Osteocyte (in vitro differentiated cells): ENCODE measurements around the gene UBAC1. TPM values are rescaled to one million over a fixed set of nuclear protein-coding genes. Genes with fewer than 3 reads are reported as not detected.

ENCODE experiments used
- DNase-seq: peaks from one replicate; pipeline ENCODE4 v3.0.0; 2021; ENCODE audit warnings: mixed read lengths; ENCODE audit not compliant: unreplicated experiment; ENCODE audit errors: extremely low spot score
- H3K27ac Mint-ChIP-seq: one replicate; pipeline ENCODE4 v1.8.0; 2021; ENCODE audit warnings: mild to moderate bottlenecking, mixed read lengths; ENCODE audit not compliant: unreplicated experiment
- H3K27me3 Mint-ChIP-seq: one replicate; pipeline ENCODE4 v1.8.0; 2021; ENCODE audit warnings: mixed read lengths; ENCODE audit not compliant: unreplicated experiment
- H3K36me3 Mint-ChIP-seq: one replicate; pipeline ENCODE4 v1.8.0; 2021; ENCODE audit warnings: mixed read lengths; ENCODE audit not compliant: unreplicated experiment
- H3K4me1 Mint-ChIP-seq: one replicate; pipeline ENCODE4 v1.8.0; 2021; ENCODE audit warnings: mixed read lengths; ENCODE audit not compliant: unreplicated experiment
- H3K4me3 Mint-ChIP-seq: one replicate; pipeline ENCODE4 v1.8.0; 2021; ENCODE audit warnings: mild to moderate bottlenecking, moderate library complexity, mixed read lengths; ENCODE audit not compliant: unreplicated experiment
- H3K9me3 Mint-ChIP-seq: one replicate; pipeline ENCODE4 v1.8.0; 2021; ENCODE audit warnings: mixed read lengths; ENCODE audit not compliant: unreplicated experiment
- CTCF ChIP-seq: fragments of 200-600 bp; sonication (generic); IDR thresholded peaks from 2 replicates; pipeline ENCODE4 v1.5.0; 2021; ENCODE audit warnings: antibody characterized with exemption, mild to moderate bottlenecking, moderate library complexity
- total RNA-seq: library from RNA; stranded (reverse); gene quantifications from 2 replicates; pipeline ENCODE4 v1.2.1, GENCODE V29; 2021

The UBAC1 gene
- total RNA-seq, 1 donor from 2014 or later, result 38.9 TPM

- no peak for DNase-seq
- H3K27ac Mint-ChIP-seq, result no peak overlapping the region
- H3K4me3 Mint-ChIP-seq, result no peak overlapping the region
- no peaks in the 10 kb centered on the region for H3K9me3 Mint-ChIP-seq
- H3K36me3 Mint-ChIP-seq, result no peaks in the 10 kb centered on the region
- no peaks in the 10 kb centered on the region for H3K4me1 Mint-ChIP-seq
- peaks cover 3% of the 10 kb centered on the region for H3K27me3 Mint-ChIP-seq
- no peak for TF ChIP-seq CTCF
These were observed 25.4 kb upstream of the UBAC1 start for GRCh38 chr9:135986605-135987004.

DNA sequence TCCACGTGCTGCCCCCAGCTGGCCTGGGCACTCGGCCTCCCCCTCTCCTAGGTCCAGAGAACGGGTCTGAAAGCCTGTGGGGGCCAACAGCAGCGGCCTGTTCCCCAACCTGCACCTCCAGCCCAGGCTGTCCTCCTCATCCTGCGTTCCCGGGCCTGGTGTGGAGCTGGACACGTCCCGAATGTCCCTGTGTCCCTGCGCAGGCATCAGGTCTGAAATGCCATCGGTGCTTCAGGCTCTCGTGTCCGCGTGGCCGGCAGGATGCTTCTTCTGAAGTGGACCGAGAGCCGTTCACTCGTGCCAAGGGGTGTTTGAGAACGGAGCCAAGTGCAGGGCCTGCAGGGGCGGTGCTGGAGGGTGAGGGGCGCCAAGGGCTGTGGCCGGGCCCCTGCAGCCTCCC, 24.7 kb upstream of the UBAC1 start:
- Mint-ChIP-seq H3K4me1 (no peaks in the 10 kb centered on the region), H3K36me3 (no peaks in the 10 kb centered on the region), H3K27ac (no peak overlapping the region), H3K9me3 (no peaks in the 10 kb centered on the region), H3K27me3 (peaks cover 3% of the 10 kb centered on the region), H3K4me3 (no peak overlapping the region)
- DNase-seq, result no peak
- TF ChIP-seq CTCF, result no peak

GRCh38 chr9:135985459-135985774, 24.2 kb upstream of the UBAC1 start:
- TF ChIP-seq CTCF, result no peak
- Mint-ChIP-seq H3K36me3 (no peaks in the 10 kb centered on the region), H3K4me3 (no peak overlapping the region), H3K4me1 (no peaks in the 10 kb centered on the region), H3K27me3 (peaks cover 3% of the 10 kb centered on the region), H3K9me3 (no peaks in the 10 kb centered on the region), H3K27ac (no peak overlapping the region)
- no peak for DNase-seq

DNA sequence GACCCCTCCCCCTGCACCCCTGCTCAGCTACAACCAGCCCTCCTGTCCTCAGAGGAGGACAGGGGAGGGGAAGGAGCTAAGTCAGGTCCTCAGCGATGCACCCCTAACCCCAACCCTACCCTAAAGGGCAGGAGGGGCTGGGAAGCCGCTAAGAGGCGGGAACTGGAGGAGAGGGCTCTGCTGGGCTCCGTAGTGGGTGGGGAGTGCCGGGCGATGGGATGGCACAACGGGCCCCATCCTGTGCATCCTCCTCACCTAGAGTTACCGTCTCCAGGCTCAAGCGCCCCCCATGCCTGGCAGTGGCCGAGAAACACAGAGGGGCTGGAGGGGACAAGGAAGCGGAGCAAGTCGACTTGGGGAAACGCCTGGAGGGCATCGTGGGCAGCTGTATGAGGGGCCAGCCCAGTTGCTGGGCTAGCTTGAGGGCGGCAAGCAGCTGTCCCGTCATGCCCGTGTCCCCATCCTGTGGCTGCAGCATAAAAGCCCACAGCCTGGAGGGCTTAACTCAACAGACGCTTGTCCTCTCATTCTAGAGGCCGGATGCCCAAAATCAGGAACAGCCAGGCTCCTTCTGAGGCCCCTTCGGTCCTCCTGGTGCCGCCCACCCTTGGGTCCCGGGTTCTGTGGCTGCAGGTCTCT, 23.0 kb upstream of the UBAC1 start:
- no peak overlapping the region for H3K27ac Mint-ChIP-seq

More for the DNA sequence above, 23.0 kb upstream of the UBAC1 start:
- H3K36me3 Mint-ChIP-seq, result no peaks in the 10 kb centered on the region
- no peaks in the 10 kb centered on the region for H3K4me1 Mint-ChIP-seq
- DNase-seq, result no peak
- H3K4me3 Mint-ChIP-seq, result no peak overlapping the region
- TF ChIP-seq CTCF, result no peak
- no peaks in the 10 kb centered on the region for H3K9me3 Mint-ChIP-seq
- H3K27me3 Mint-ChIP-seq, result peaks cover 3% of the 10 kb centered on the region
